Measurements from ENCODE around the gene POLR1B. TPM values are rescaled to one million over a fixed set of nuclear protein-coding genes. Genes with fewer than 3 reads are reported as not detected.

The POLR1B gene
- total and polyA plus RNA-seq, 2 experiments from 2014 or later, result 15.4 to 58.3 TPM

DNA sequence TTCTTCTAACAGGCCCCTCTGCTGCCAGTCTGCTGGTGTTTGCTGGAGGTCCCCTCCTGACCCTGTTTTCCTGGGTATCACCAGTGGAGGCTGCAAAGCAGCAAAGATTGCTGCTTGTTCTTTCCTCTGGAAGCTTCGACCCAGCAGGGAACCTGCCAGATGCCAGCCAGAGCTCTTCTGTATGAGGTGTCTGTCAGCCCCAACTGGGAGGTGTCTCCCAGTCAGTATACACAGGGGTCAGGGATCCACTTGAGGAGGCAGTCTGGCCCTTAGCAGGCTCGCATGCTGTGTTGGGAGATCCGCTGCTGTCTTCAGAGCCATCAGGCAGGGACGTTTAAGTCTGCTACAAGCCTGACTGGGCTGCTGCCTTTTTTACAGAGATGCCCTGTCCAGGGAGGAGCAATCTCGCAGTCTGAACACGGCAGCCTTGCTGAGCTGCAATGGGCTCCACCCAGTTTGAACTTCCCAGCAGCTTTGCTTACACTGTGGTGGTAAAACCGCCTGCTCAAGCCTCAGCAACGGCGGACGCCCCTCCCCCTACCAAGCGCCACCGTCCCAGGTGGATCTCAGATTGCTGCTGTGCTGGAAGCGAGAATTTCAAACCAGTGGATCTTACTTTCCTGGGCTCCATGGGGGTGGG lies 72.1 kb downstream of the POLR1B start:
- H3K4me1 ChIP-seq (ENCODE audit: insufficient read depth), result no peaks in the 10 kb centered on the region; the same call in 1 of the 2 replicates
- DNase-seq (ENCODE audit: low spot score) (peak; percentile 75), ATAC-seq (peak; percentile 97)
- H3K9me2 ChIP-seq (ENCODE audit: insufficient read depth), result no peaks in the 10 kb centered on the region
- peak overlapping the region; percentile 35 for H3K4me3 ChIP-seq
- peak overlapping the region; percentile 70 for H3K4me2 ChIP-seq
- H3K79me2 ChIP-seq (replicated peaks; ENCODE audit: insufficient read depth), result no peaks in the 10 kb centered on the region
- H3K27ac ChIP-seq (ENCODE audit: low read depth), result no peak overlapping the region
- Mint-ChIP-seq H3K27me3 (ENCODE audit: insufficient read depth, low read depth, poor library complexity) (peaks cover 8% of the 10 kb centered on the region), H3K36me3 (ENCODE audit: low read depth) (no peaks in the 10 kb centered on the region), H3K4me3 (0 out of 3 replicates have a peak overlapping the region, but pooled peaks have one; percentile 24), H3K9me3 (peaks cover 16% of the 10 kb centered on the region), H3K27ac (no peak overlapping the region; the same call in 1 of the 2 replicates), H3K4me1 (peaks cover 16% of the 10 kb centered on the region; the same call in 2 of the 3 replicates)
- H2AFZ ChIP-seq, result peak overlapping the region; percentile 99
- H3K36me3 ChIP-seq (ENCODE audit: insufficient read depth), result no peaks in the 10 kb centered on the region
- no peaks in the 10 kb centered on the region for H3F3A ChIP-seq (replicated peaks; ENCODE audit: low read depth)
- TF ChIP-seq POLR2AphosphoS5 (IDR thresholded peaks at IDR 0.05; ENCODE audit: low read depth) (no peak), EZH2phosphoT487 (IDR thresholded peaks at IDR 0.05; ENCODE audit: unreplicated experiment) (no peak), STAT1 (IDR thresholded peaks at IDR 0.05; ENCODE audit: unreplicated experiment) (no peak), ZNF114 (CRISPR knock-in tag; IDR thresholded peaks at IDR 0.05) (no peak), JUNB (IDR thresholded peaks at IDR 0.05; ENCODE audit: unreplicated experiment) (no peak), EZH2 (IDR thresholded peaks at IDR 0.05; ENCODE audit: low read depth, unreplicated experiment) (no peak), NANOG (IDR thresholded peaks at IDR 0.05; ENCODE audit: borderline replicate concordance) (no peak), ZNF331 (CRISPR knock-in tag; IDR thresholded peaks at IDR 0.05; ENCODE audit: low read depth) (no peak), CREB1 (CRISPR knock-in tag; IDR thresholded peaks at IDR 0.05; ENCODE audit: low read depth) (no peak)
- TF ChIP-seq, protein P1, sequence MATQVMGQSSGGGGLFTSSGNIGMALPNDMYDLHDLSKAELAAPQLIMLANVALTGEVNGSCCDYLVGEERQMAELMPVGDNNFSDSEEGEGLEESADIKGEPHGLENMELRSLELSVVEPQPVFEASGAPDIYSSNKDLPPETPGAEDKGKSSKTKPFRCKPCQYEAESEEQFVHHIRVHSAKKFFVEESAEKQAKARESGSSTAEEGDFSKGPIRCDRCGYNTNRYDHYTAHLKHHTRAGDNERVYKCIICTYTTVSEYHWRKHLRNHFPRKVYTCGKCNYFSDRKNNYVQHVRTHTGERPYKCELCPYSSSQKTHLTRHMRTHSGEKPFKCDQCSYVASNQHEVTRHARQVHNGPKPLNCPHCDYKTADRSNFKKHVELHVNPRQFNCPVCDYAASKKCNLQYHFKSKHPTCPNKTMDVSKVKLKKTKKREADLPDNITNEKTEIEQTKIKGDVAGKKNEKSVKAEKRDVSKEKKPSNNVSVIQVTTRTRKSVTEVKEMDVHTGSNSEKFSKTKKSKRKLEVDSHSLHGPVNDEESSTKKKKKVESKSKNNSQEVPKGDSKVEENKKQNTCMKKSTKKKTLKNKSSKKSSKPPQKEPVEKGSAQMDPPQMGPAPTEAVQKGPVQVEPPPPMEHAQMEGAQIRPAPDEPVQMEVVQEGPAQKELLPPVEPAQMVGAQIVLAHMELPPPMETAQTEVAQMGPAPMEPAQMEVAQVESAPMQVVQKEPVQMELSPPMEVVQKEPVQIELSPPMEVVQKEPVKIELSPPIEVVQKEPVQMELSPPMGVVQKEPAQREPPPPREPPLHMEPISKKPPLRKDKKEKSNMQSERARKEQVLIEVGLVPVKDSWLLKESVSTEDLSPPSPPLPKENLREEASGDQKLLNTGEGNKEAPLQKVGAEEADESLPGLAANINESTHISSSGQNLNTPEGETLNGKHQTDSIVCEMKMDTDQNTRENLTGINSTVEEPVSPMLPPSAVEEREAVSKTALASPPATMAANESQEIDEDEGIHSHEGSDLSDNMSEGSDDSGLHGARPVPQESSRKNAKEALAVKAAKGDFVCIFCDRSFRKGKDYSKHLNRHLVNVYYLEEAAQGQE (IDR thresholded peaks at IDR 0.05; ENCODE audit: unreplicated experiment), result no peak
- TF ChIP-seq, protein P2, sequence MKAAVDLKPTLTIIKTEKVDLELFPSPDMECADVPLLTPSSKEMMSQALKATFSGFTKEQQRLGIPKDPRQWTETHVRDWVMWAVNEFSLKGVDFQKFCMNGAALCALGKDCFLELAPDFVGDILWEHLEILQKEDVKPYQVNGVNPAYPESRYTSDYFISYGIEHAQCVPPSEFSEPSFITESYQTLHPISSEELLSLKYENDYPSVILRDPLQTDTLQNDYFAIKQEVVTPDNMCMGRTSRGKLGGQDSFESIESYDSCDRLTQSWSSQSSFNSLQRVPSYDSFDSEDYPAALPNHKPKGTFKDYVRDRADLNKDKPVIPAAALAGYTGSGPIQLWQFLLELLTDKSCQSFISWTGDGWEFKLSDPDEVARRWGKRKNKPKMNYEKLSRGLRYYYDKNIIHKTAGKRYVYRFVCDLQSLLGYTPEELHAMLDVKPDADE (IDR thresholded peaks at IDR 0.05), result no peak
- TF ChIP-seq, protein P3, sequence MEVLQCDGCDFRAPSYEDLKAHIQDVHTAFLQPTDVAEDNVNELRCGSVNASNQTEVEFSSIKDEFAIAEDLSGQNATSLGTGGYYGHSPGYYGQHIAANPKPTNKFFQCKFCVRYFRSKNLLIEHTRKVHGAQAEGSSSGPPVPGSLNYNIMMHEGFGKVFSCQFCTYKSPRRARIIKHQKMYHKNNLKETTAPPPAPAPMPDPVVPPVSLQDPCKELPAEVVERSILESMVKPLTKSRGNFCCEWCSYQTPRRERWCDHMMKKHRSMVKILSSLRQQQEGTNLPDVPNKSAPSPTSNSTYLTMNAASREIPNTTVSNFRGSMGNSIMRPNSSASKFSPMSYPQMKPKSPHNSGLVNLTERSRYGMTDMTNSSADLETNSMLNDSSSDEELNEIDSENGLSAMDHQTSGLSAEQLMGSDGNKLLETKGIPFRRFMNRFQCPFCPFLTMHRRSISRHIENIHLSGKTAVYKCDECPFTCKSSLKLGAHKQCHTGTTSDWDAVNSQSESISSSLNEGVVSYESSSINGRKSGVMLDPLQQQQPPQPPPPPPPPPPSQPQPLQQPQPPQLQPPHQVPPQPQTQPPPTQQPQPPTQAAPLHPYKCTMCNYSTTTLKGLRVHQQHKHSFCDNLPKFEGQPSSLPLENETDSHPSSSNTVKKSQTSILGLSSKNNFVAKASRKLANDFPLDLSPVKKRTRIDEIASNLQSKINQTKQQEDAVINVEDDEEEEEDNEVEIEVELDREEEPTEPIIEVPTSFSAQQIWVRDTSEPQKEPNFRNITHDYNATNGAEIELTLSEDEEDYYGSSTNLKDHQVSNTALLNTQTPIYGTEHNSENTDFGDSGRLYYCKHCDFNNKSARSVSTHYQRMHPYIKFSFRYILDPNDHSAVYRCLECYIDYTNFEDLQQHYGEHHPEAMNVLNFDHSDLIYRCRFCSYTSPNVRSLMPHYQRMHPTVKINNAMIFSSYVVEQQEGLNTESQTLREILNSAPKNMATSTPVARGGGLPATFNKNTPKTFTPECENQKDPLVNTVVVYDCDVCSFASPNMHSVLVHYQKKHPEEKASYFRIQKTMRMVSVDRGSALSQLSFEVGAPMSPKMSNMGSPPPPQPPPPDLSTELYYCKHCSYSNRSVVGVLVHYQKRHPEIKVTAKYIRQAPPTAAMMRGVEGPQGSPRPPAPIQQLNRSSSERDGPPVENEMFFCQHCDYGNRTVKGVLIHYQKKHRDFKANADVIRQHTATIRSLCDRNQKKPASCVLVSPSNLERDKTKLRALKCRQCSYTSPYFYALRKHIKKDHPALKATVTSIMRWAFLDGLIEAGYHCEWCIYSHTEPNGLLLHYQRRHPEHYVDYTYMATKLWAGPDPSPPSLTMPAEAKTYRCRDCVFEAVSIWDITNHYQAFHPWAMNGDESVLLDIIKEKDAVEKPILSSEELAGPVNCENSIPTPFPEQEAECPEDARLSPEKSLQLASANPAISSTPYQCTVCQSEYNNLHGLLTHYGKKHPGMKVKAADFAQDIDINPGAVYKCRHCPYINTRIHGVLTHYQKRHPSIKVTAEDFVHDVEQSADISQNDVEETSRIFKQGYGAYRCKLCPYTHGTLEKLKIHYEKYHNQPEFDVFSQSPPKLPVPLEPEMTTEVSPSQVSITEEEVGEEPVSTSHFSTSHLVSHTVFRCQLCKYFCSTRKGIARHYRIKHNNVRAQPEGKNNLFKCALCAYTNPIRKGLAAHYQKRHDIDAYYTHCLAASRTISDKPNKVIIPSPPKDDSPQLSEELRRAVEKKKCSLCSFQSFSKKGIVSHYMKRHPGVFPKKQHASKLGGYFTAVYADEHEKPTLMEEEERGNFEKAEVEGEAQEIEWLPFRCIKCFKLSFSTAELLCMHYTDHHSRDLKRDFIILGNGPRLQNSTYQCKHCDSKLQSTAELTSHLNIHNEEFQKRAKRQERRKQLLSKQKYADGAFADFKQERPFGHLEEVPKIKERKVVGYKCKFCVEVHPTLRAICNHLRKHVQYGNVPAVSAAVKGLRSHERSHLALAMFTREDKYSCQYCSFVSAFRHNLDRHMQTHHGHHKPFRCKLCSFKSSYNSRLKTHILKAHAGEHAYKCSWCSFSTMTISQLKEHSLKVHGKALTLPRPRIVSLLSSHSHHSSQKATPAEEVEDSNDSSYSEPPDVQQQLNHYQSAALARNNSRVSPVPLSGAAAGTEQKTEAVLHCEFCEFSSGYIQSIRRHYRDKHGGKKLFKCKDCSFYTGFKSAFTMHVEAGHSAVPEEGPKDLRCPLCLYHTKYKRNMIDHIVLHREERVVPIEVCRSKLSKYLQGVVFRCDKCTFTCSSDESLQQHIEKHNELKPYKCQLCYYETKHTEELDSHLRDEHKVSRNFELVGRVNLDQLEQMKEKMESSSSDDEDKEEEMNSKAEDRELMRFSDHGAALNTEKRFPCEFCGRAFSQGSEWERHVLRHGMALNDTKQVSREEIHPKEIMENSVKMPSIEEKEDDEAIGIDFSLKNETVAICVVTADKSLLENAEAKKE (CRISPR knock-in tag; IDR thresholded peaks at IDR 0.05), result no peak
- TF ChIP-seq, protein P4, sequence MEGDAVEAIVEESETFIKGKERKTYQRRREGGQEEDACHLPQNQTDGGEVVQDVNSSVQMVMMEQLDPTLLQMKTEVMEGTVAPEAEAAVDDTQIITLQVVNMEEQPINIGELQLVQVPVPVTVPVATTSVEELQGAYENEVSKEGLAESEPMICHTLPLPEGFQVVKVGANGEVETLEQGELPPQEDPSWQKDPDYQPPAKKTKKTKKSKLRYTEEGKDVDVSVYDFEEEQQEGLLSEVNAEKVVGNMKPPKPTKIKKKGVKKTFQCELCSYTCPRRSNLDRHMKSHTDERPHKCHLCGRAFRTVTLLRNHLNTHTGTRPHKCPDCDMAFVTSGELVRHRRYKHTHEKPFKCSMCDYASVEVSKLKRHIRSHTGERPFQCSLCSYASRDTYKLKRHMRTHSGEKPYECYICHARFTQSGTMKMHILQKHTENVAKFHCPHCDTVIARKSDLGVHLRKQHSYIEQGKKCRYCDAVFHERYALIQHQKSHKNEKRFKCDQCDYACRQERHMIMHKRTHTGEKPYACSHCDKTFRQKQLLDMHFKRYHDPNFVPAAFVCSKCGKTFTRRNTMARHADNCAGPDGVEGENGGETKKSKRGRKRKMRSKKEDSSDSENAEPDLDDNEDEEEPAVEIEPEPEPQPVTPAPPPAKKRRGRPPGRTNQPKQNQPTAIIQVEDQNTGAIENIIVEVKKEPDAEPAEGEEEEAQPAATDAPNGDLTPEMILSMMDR (conservative IDR thresholded peaks at IDR 0.05; ENCODE audit: low read depth in 2 of 2), result no peak
- no peaks in the 10 kb centered on the region for H4K20me1 ChIP-seq (replicated peaks; ENCODE audit: insufficient read depth)
- H3K27me3 ChIP-seq (ENCODE audit: insufficient read depth), result no peaks in the 10 kb centered on the region

Measured in GM23338 (cell line).